IMR-90 (cell line): Measurements from ENCODE around the gene SIPA1L3.

Experiments used
- POLR2A ChIP-seq: IDR thresholded peaks from 2 replicates; pipeline ENCODE4 v1.6.1; 2012; ENCODE audit warnings: mild to moderate bottlenecking, low read depth, low read length
- TF ChIP-seq, protein P1 (sequence below): conservative IDR thresholded peaks from 2 replicates; pipeline ENCODE4 v1.5.1; 2012; ENCODE audit warnings: mild to moderate bottlenecking, low read depth, low read length, improper control_type of control experiment

DNA sequence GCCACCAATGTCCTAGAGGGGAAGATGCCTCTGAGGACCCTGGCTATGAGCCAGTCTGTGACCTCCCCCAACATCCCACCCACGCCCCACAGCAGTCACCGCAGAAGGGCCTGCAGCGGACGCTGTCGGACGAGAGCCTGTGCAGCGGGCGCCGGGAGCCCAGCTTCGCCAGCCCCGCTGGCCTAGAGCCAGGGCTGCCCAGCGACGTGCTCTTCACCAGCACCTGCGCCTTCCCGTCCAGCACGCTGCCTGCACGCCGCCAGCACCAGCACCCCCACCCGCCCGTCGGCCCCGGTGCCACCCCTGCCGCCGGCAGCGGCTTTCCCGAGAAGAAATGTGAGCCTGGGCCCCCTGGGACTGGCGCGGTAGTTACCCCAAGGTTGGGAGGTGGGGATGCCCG is 286.4 kb downstream of the SIPA1L3 start:
- TF ChIP-seq, protein P1, sequence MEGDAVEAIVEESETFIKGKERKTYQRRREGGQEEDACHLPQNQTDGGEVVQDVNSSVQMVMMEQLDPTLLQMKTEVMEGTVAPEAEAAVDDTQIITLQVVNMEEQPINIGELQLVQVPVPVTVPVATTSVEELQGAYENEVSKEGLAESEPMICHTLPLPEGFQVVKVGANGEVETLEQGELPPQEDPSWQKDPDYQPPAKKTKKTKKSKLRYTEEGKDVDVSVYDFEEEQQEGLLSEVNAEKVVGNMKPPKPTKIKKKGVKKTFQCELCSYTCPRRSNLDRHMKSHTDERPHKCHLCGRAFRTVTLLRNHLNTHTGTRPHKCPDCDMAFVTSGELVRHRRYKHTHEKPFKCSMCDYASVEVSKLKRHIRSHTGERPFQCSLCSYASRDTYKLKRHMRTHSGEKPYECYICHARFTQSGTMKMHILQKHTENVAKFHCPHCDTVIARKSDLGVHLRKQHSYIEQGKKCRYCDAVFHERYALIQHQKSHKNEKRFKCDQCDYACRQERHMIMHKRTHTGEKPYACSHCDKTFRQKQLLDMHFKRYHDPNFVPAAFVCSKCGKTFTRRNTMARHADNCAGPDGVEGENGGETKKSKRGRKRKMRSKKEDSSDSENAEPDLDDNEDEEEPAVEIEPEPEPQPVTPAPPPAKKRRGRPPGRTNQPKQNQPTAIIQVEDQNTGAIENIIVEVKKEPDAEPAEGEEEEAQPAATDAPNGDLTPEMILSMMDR = no peak
- TF ChIP-seq POLR2A = no peak
